T-cell (primary cell): ENCODE data around the gene SMYD2. TPM values are rescaled to one million over a fixed set of nuclear protein-coding genes. Genes with fewer than 3 reads are reported as not detected.

Experiments used
- ATAC-seq, 4 experiments: fragments of 200-7000 bp in 3 of 4; fragments of 150-1000 bp in 1 of 4; cut with Tn5 transposase; replicated peaks in 1 of 4; 1 replicate in 3 of 4; 2 replicates in 1 of 4; pipeline ENCODE4 v1.10.0; 2021; ENCODE audit warnings: moderate library complexity in 3 of 4, mild to moderate bottlenecking in 2 of 4, moderate number of reproducible peaks in 1 of 4
- CTCF ChIA-PET, 2 donors: fragments of 300-600 bp; sonication (Branson Sonifier 250); formaldehyde crosslinking; loops; one replicate each; lab custom pipeline; 2022; ENCODE audit warnings: antibody characterized with exemption in 2 of 2; lab: Charles Lee
- POLR2A ChIA-PET, 2 donors: fragments of 300-600 bp; sonication (Branson Sonifier 250); formaldehyde crosslinking; loops; one replicate each; lab custom pipeline; 2022; ENCODE audit warnings: antibody characterized with exemption in 2 of 2; lab: Charles Lee
- DNase-seq, 35 experiments: peaks; one replicate each; pipeline versions ENCODE4 v3.0.0 to v3.0.0-alpha.2; 2013 to 2023
- H3K27ac ChIP-seq: one replicate; pipeline ENCODE4 v1.5.1; 2013; ENCODE audit warnings: low read length
- H3K27me3 ChIP-seq, 2 experiments: replicated peaks in 1 of 2; 1 replicate in 1 of 2; 2 replicates in 1 of 2; pipeline versions ENCODE4 v1.6.1 to v1.7.0; 2013; ENCODE audit warnings: low read length in 1 of 2, mixed read lengths in 1 of 2; ENCODE audit not compliant: control insufficient read depth in 2 of 2, insufficient read depth in 2 of 2; ENCODE audit errors: extremely low read depth in 1 of 2
- H3K36me3 ChIP-seq, 2 donors: 1 replicate in 1 of 2; 2 replicates in 1 of 2; pipeline versions ENCODE4 v1.6.1 to v1.7.0; 2013; ENCODE audit warnings: low read length in 1 of 2; ENCODE audit not compliant: control insufficient read depth in 2 of 2, insufficient read depth in 1 of 2; ENCODE audit errors: extremely low read depth in 1 of 2
- H3K4me1 ChIP-seq, 2 experiments: 1 replicate in 1 of 2; 2 replicates in 1 of 2; pipeline versions ENCODE4 v1.6.1 to v1.7.0; 2013; ENCODE audit warnings: low read length in 2 of 2, mixed read lengths in 1 of 2; ENCODE audit not compliant: insufficient read depth in 2 of 2, control insufficient read depth in 1 of 2; ENCODE audit errors: extremely low read depth in 1 of 2
- H3K4me3 ChIP-seq, 2 donors: 1 replicate in 1 of 2; 2 replicates in 1 of 2; pipeline versions ENCODE4 v1.5.1 to v1.7.0; 2013; ENCODE audit warnings: mild to moderate bottlenecking in 2 of 2, low read length in 1 of 2, moderate library complexity in 1 of 2; ENCODE audit not compliant: control insufficient read depth in 1 of 2; ENCODE audit errors: extremely low read depth in 1 of 2
- H3K9me3 ChIP-seq: 2 replicates; pipeline ENCODE4 v1.7.0; 2013
- H3K27ac Mint-ChIP-seq, 2 donors: one replicate each; pipeline ENCODE4 v1.8.0; 2020 to 2021; ENCODE audit warnings: mild to moderate bottlenecking in 2 of 2, mixed read lengths in 2 of 2
- H3K27me3 Mint-ChIP-seq, 2 donors: one replicate each; pipeline ENCODE4 v1.8.0; 2021 to 2022; ENCODE audit warnings: mixed read lengths in 2 of 2
- H3K36me3 Mint-ChIP-seq: one replicate; pipeline ENCODE4 v1.8.0; 2021; ENCODE audit warnings: mixed read lengths
- H3K4me1 Mint-ChIP-seq, 3 donors: one replicate each; pipeline ENCODE4 v1.8.0; 2020 to 2022; ENCODE audit warnings: mixed read lengths in 3 of 3, mild to moderate bottlenecking in 1 of 3
- H3K4me3 Mint-ChIP-seq, 3 donors: one replicate each; pipeline ENCODE4 v1.8.0; 2020 to 2022; ENCODE audit warnings: mild to moderate bottlenecking in 3 of 3, mixed read lengths in 3 of 3, moderate library complexity in 3 of 3
- H3K9me3 Mint-ChIP-seq, 3 donors: one replicate each; pipeline ENCODE4 v1.8.0; 2020 to 2022; ENCODE audit warnings: mixed read lengths in 3 of 3
- WGBS: methylation state at CpG from one replicate; pipeline ENCODE4 v1.1.5; 2013; ENCODE audit warnings: missing lambda C conversion rate; ENCODE audit not compliant: insufficient coverage; 5-methylcytosine and 5-hydroxymethylcytosine counted together
- total RNA-seq, 35 experiments: library from RNA in 6 of 35; stranded (reverse) in 6 of 35; fragments of 120-200 nt in 1 of 35; gene quantifications; one replicate each; pipeline versions ENCODE4 v1.2.1 to v1.2.4 and lab custom pipeline; 2013 to 2026

Gene SMYD2
- total RNA-seq, 5 donors from 2014 or later (not counting 1 experiment from before 2014, with no cell fraction given), result 27.3 to 35.2 (median 34.4) TPM

DNA sequence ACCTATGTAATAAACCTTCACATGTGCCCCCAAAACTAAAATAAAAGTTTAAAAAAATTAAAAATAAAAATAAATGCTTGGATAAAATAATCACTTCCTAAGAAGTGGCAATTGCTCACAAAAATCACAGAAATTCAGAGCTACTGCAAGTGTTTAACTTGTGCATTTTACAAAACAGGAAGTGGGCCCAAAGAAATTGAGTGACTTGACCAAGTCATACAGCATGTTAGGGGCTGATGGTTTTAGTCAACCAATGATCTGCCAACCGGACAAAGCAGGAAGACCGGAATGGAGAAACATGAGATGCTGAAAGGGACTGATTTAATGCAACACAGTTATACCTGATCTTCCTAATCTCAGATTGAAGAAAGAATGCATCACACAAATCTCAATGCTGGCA lies 96.5 kb downstream of the SMYD2 start:
- H3K36me3 Mint-ChIP-seq, result no peaks in the 10 kb centered on the region
- Histone ChIP-seq H3K4me1 (no peaks in the 10 kb centered on the region), H3K27me3 (no peaks in the 10 kb centered on the region), H3K9me3 (no peaks in the 10 kb centered on the region), H3K36me3 (no peaks in the 10 kb centered on the region), H3K4me3 (no peak overlapping the region), H3K27ac (no peak overlapping the region)
- ATAC-seq (no peak), DNase-seq (no peak)
- CTCF ChIA-PET, result interaction anchor here in 1 of 2 donors (0.6 kb wide), 1 partner anchor 117 kb away, joined by 3 read pairs; no protein-coding TSS in a partner anchor
- no peak overlapping the region for H3K27ac Mint-ChIP-seq
- H3K4me1 Mint-ChIP-seq, result no peaks in the 10 kb centered on the region
- no peak overlapping the region for H3K4me3 Mint-ChIP-seq
- no peaks in the 10 kb centered on the region for H3K9me3 Mint-ChIP-seq
- no peaks in the 10 kb centered on the region for H3K27me3 Mint-ChIP-seq
- WGBS, result no CpG with 5 or more reads among the region's 2 CpGs
- POLR2A ChIA-PET, result no interaction called here

DNA sequence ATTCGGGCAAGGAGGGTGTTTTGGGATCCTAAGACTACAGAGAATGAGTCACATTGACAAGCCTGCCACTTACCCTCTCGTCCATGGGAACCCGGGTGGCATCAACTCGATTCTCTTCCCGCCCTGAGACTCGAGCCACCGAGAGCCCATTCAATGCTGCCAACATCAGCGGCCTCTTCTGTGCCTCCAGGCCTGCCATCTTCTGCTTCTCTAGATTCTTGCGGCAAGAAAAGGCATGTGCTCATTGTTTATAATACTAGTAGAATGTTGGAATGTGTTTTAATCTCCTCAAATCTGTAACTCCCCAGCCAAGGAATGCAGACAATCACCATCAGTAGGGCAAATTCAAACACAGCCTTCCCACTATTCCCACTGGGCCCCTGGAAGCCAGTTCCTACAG lies 96.9 kb downstream of the SMYD2 start:
- Histone ChIP-seq H3K4me3 (no peak overlapping the region), H3K27me3 (no peaks in the 10 kb centered on the region), H3K27ac (no peak overlapping the region), H3K9me3 (no peaks in the 10 kb centered on the region), H3K36me3 (no peaks in the 10 kb centered on the region), H3K4me1 (no peaks in the 10 kb centered on the region)
- no peaks in the 10 kb centered on the region for H3K27me3 Mint-ChIP-seq
- H3K4me3 Mint-ChIP-seq, result no peak overlapping the region
- H3K9me3 Mint-ChIP-seq, result no peaks in the 10 kb centered on the region
- CTCF ChIA-PET, result interaction anchor here in 1 of 2 donors (0.6 kb wide), 1 partner anchor 118 kb away, joined by 3 read pairs; no protein-coding TSS in a partner anchor
- DNase-seq (no peak), ATAC-seq (no peak)
- no peaks in the 10 kb centered on the region for H3K4me1 Mint-ChIP-seq
- POLR2A ChIA-PET, result no interaction called here
- 79% methylated on average over 3 of the region's 9 CpGs for WGBS
- no peaks in the 10 kb centered on the region for H3K36me3 Mint-ChIP-seq
- no peak overlapping the region for H3K27ac Mint-ChIP-seq

DNA sequence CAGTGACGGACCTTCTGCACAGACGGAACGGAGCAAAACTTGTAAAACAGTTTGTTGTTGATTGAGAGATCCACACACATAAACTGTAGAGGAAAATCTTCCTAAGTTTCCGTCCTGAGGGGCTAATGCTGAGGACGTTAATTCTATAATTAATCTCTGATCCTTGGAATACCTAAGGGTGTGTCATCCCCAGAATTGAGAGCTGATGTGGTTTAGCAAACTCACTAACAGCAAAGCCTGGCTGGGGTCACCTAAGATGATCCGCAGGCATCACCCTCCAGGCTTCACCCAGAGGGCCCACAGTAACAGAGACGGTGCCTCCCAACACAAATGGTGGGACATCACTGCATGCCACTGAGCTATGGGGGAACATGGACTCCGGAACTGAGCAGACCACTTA lies 97.5 kb downstream of the SMYD2 start:
- Mint-ChIP-seq H3K4me3 (no peak overlapping the region), H3K9me3 (no peaks in the 10 kb centered on the region), H3K36me3 (no peaks in the 10 kb centered on the region), H3K27ac (no peak overlapping the region), H3K4me1 (no peaks in the 10 kb centered on the region), H3K27me3 (no peaks in the 10 kb centered on the region)
- DNase-seq (no peak), ATAC-seq (no peak)
- Histone ChIP-seq H3K4me1 (no peaks in the 10 kb centered on the region), H3K27ac (no peak overlapping the region), H3K9me3 (no peaks in the 10 kb centered on the region), H3K27me3 (no peaks in the 10 kb centered on the region), H3K36me3 (no peaks in the 10 kb centered on the region), H3K4me3 (no peak overlapping the region)
- 100% methylated on average over 1 of the region's 8 CpGs for WGBS
- ChIA-PET POLR2A (no interaction called here), CTCF (no interaction called here)

DNA sequence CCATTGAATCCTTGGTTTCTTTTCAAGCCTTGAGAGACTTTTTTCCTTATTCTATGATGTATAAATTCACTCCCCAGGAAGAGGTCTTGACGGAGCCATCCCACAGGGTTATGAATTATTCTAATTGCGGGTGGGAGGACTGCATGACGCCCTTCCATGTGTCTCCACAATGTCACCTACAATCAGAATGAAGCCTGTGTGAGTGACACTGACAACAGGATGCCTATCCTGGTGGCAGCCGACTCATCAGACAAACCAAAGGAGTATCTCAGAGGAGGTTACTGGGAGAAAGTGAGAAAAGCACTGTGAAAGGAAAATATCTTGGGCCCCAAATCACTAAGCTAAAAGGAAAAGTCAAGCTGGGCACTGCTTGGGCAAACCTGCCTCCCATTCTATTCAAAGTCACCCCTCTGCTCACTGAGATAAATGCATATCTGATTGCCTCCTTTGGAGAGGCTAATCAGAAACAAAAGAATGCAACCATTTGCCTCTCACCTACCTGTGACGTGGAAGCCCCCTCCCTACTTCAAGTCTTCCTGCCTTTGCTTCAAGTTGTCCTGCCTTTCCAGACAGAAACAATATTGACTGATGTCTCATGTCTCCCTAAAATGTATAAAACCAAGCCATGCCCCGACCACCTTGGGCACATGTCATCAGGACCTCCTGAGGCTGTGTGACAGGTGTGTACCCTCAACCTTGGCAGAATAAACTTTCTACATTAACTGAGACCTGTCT lies 98.4 kb downstream of the SMYD2 start:
- Mint-ChIP-seq H3K27ac (no peak overlapping the region), H3K9me3 (no peaks in the 10 kb centered on the region), H3K4me1 (no peaks in the 10 kb centered on the region), H3K4me3 (no peak overlapping the region), H3K27me3 (no peaks in the 10 kb centered on the region), H3K36me3 (no peaks in the 10 kb centered on the region)
- Histone ChIP-seq H3K27me3 (peaks cover 0 to 6% of the 10 kb centered on the region in 2 experiments), H3K27ac (no peak overlapping the region), H3K9me3 (no peaks in the 10 kb centered on the region), H3K4me3 (no peak overlapping the region), H3K36me3 (no peaks in the 10 kb centered on the region), H3K4me1 (no peaks in the 10 kb centered on the region)
- ChIA-PET POLR2A (no interaction called here), CTCF (no interaction called here)
- WGBS, result 70% methylated on average over 2 of the region's 6 CpGs
- no peak for ATAC-seq
- DNase-seq, result no peak

DNA sequence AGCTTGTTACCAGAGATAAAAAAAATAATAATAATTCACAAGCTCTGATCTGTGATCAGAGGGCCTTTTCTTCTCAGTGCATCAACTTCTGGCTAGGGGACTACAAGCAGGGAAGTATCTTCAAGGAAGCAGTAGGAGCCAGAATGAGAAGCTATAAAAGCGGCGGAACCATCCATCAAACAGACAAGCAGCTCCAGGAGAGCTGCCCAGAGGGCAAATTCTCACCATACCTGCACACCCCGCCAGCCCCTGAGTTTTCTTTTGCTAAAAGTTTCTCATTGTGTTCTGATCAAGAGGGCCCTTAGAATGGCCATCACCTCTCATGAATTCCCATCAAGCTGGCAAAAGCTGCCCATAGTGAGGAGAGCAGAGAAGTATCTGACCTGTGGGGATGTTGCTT lies 99.4 kb downstream of the SMYD2 start:
- no peak overlapping the region for H3K4me3 Mint-ChIP-seq
- POLR2A ChIA-PET, result interaction anchor here in 1 of 2 donors (0.6 kb wide), 1 partner anchor 35 kb away, joined by 3 read pairs; no protein-coding TSS in a partner anchor
- DNase-seq (no peak), ATAC-seq (no peak)
- no peaks in the 10 kb centered on the region for H3K36me3 ChIP-seq
- H3K4me1 Mint-ChIP-seq, result no peaks in the 10 kb centered on the region
- no peak overlapping the region for H3K27ac Mint-ChIP-seq
- CTCF ChIA-PET, result no interaction called here
- no peak overlapping the region for H3K4me3 ChIP-seq
- H3K9me3 Mint-ChIP-seq, result no peaks in the 10 kb centered on the region
- H3K27me3 ChIP-seq, result peaks cover 0 to 6% of the 10 kb centered on the region in 2 experiments
- no peaks in the 10 kb centered on the region for H3K36me3 Mint-ChIP-seq
- no peaks in the 10 kb centered on the region for H3K4me1 ChIP-seq
- H3K9me3 ChIP-seq, result no peaks in the 10 kb centered on the region
- WGBS, result 73% methylated on average over 2 of the region's 3 CpGs
- H3K27ac ChIP-seq, result no peak overlapping the region
- no peaks in the 10 kb centered on the region for H3K27me3 Mint-ChIP-seq

DNA sequence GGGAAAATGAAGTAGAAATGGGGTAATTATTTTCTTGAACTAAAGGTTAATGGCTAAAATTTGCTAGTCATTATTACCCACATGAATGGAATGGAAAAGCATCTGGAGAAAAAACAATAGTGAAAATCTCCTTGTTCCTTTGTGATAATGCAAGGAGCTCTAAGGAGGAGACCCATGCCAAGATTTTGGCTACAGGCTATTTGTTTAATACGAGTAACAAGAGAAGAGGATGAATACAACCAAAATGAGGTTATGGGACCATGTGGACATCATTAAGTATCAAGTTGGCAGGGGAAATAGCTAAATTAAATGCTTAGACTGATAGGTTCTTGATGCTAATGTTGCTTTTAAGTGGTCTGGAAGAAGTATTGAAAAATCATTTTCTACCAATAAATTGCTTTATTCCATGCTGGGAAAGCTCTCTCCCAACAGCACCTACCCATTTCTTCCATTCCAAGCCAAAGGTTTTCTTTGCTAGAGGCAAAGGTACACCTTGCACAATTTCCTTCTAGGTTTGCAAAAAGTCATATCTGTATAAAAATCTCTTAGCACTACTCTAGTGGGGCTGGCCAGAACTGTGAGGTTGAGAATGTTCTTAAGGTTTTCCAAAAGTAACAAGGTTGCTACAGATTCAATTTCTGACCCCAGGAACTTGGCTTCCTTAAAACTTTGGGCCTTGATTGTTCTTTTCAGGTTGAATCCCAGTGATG lies 100.2 kb downstream of the SMYD2 start:
- no peak for DNase-seq
- Histone ChIP-seq H3K27ac (no peak overlapping the region), H3K9me3 (no peaks in the 10 kb centered on the region), H3K4me1 (no peaks in the 10 kb centered on the region), H3K4me3 (no peak overlapping the region), H3K36me3 (no peaks in the 10 kb centered on the region), H3K27me3 (peaks cover 0 to 6% of the 10 kb centered on the region in 2 experiments)
- no peaks in the 10 kb centered on the region for H3K4me1 Mint-ChIP-seq
- no peaks in the 10 kb centered on the region for H3K27me3 Mint-ChIP-seq
- no peak for ATAC-seq
- H3K9me3 Mint-ChIP-seq, result no peaks in the 10 kb centered on the region
- 40% methylated on average over 1 of the region's 1 CpG for WGBS
- ChIA-PET POLR2A (interaction anchor here in 1 of 2 donors (0.6 kb wide), 1 partner anchor 34 kb away, joined by 3 read pairs; no protein-coding TSS in a partner anchor), CTCF (no interaction called here)
- no peak overlapping the region for H3K27ac Mint-ChIP-seq
- no peak overlapping the region for H3K4me3 Mint-ChIP-seq
- H3K36me3 Mint-ChIP-seq, result no peaks in the 10 kb centered on the region
